ENCODE data around the gene TDP1. TPM values are rescaled to one million over a fixed set of nuclear protein-coding genes. Genes with fewer than 3 reads are reported as not detected.

Gene TDP1
- total RNA-seq, result 10 to 100 TPM; 99.3 TPM

- no peaks in the 10 kb centered on the region for H3K27me3 Mint-ChIP-seq
- peak within 1 kb of the TSS; percentile 97 for H3K27ac Mint-ChIP-seq
- intact Hi-C loops (cut with micrococcal nuclease), result loop anchor here (1.0 to 10.0 kb wide), 11 partner anchors 300 to 1401 kb away; partner anchors contain the start of genes CALM1, EML5, FOXN3 and NRDE2
- DNase-seq, result peak; percentile 98
- H3K9me3 Mint-ChIP-seq, result no peaks in the 10 kb centered on the region
- H3K36me3 Mint-ChIP-seq, result peaks cover 39% of the 10 kb centered on the region
- POLR2A ChIA-PET, result interaction anchor here (1.1 to 1.9 kb wide), 9 partner anchors 10 to 526 kb away, joined by 3 to 11 read pairs (median 4); partner anchors contain the start of genes KCNK13 and PSMC1
- H3K4me1 Mint-ChIP-seq (ENCODE audit: low read depth), result peaks cover 52% of the 10 kb centered on the region
- H3K4me3 Mint-ChIP-seq, result peak within 1 kb of the TSS; percentile 96
- CTCF ChIA-PET, result interaction anchor here (1.0 to 7.1 kb wide), 5 partner anchors 10 to 104 kb away, joined by 3 to 61 read pairs (median 10); no protein-coding TSS in a partner anchor
These were observed at the start of gene TDP1 for GRCh38 chr14:89955745-89956660. Gene TDP1 (plus strand): TSS chr14:89955927. CDS start chr14:89963115, 7,188 bp downstream.

- POLR2A ChIA-PET, result no interaction called here
- Mint-ChIP-seq H3K4me1 (ENCODE audit: low read depth) (peaks cover 21% of the 10 kb centered on the region), H3K4me3 (no peak overlapping the region), H3K36me3 (no peaks in the 10 kb centered on the region), H3K27me3 (peaks cover 4% of the 10 kb centered on the region), H3K9me3 (no peaks in the 10 kb centered on the region), H3K27ac (no peak overlapping the region)
- DNase-seq, result no peak
- intact Hi-C loops (cut with micrococcal nuclease), result no loop called here
- CTCF ChIA-PET, result interaction anchor here (0.7 to 1.5 kb wide), 2 partner anchors 9 to 225 kb away, joined by 4 to 5 read pairs; no protein-coding TSS in a partner anchor
These were observed 49.7 kb upstream of the TDP1 start for GRCh38 chr14:89906000-89906399.

DNA sequence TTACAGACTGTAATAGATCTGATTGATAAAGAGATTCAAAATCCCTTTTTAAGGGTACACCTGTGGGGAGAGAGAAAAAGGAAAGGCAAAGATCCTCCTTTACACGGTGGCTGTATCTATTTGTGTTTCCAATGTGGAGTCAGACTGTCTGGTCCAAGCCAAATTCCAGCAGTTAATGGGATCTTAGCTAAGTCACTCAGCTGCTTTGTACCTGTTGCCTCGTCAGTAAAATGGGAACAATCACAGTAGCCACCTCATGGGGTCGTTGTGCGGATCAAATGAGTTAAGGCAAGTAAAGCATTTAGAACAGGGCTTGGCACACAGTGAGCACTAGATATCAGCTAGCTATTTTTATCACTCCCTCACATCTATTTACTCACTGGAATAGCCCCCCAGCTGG, 48.1 kb upstream of the TDP1 start:
- DNase-seq, result no peak
- intact Hi-C loops (cut with micrococcal nuclease), result no loop called here
- CTCF ChIA-PET, result interaction anchor here (0.6 to 1.2 kb wide), 3 partner anchors 328 to 881 kb away, joined by 3 read pairs; no protein-coding TSS in a partner anchor
- Mint-ChIP-seq H3K27me3 (peaks cover 4% of the 10 kb centered on the region), H3K36me3 (no peaks in the 10 kb centered on the region), H3K4me1 (ENCODE audit: low read depth) (peaks cover 21% of the 10 kb centered on the region), H3K4me3 (no peak overlapping the region), H3K9me3 (no peaks in the 10 kb centered on the region), H3K27ac (no peak overlapping the region)
- POLR2A ChIA-PET, result no interaction called here

GRCh38 chr14:89908712-89909450, 46.8 kb upstream of the TDP1 start:
- ChIA-PET POLR2A (no interaction called here), CTCF (interaction anchor here (0.6 kb wide), 1 partner anchor 869 kb away, joined by 3 read pairs; no protein-coding TSS in a partner anchor)
- no peaks in the 10 kb centered on the region for H3K36me3 Mint-ChIP-seq

GRCh38 chr14:89909586-89909985, 46.1 kb upstream of the TDP1 start:
- intact Hi-C loops (cut with micrococcal nuclease), result no loop called here
- no peaks in the 10 kb centered on the region for H3K36me3 Mint-ChIP-seq
- H3K4me3 Mint-ChIP-seq, result no peak overlapping the region
- no peaks in the 10 kb centered on the region for H3K9me3 Mint-ChIP-seq
- ChIA-PET CTCF (no interaction called here), POLR2A (no interaction called here)
- H3K27ac Mint-ChIP-seq, result no peak overlapping the region
- H3K4me1 Mint-ChIP-seq (ENCODE audit: low read depth), result peaks cover 7% of the 10 kb centered on the region
- DNase-seq, result no peak
- H3K27me3 Mint-ChIP-seq, result peaks cover 4% of the 10 kb centered on the region

More at GRCh38 chr14:89908712-89909450, 46.8 kb upstream of the TDP1 start:
- peaks cover 4% of the 10 kb centered on the region for H3K27me3 Mint-ChIP-seq
- intact Hi-C loops (cut with micrococcal nuclease), result no loop called here
- no peak overlapping the region for H3K27ac Mint-ChIP-seq
- no peak overlapping the region for H3K4me3 Mint-ChIP-seq
- peaks cover 11% of the 10 kb centered on the region for H3K4me1 Mint-ChIP-seq (ENCODE audit: low read depth)
- no peaks in the 10 kb centered on the region for H3K9me3 Mint-ChIP-seq
- no peak for DNase-seq

DNA sequence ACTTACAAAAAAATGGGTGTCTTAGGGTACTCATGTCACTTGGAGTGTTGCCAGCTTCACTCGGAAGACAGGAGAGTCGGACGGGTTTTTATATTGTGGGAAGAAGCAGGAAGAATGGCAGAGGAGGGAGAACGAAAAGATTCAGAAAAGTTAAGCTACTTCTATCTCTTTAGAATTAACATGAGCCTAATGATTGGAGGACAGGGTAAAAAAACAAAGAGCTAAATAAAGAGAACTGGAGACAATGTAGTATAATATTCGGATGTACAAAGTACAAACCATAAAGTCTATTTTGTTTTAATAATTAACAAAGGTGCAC, 45.1 kb upstream of the TDP1 start:
- Mint-ChIP-seq H3K4me3 (no peak overlapping the region), H3K36me3 (no peaks in the 10 kb centered on the region), H3K27me3 (peaks cover 4% of the 10 kb centered on the region), H3K4me1 (ENCODE audit: low read depth) (peaks cover 4% of the 10 kb centered on the region), H3K9me3 (no peaks in the 10 kb centered on the region), H3K27ac (no peak overlapping the region)
- ChIA-PET CTCF (interaction anchor here (1.0 kb wide), 1 partner anchor 884 kb away, joined by 3 read pairs; no protein-coding TSS in a partner anchor), POLR2A (no interaction called here)
- DNase-seq, result no peak
- intact Hi-C loops (cut with micrococcal nuclease), result no loop called here

GRCh38 chr14:89911010-89911919, 44.5 kb upstream of the TDP1 start:
- intact Hi-C loops (cut with micrococcal nuclease), result no loop called here
- peaks cover 4% of the 10 kb centered on the region for H3K27me3 Mint-ChIP-seq
- H3K4me3 Mint-ChIP-seq, result no peak overlapping the region
- POLR2A ChIA-PET, result no interaction called here
- H3K27ac Mint-ChIP-seq, result no peak overlapping the region
- H3K9me3 Mint-ChIP-seq, result no peaks in the 10 kb centered on the region
- H3K4me1 Mint-ChIP-seq (ENCODE audit: low read depth), result peaks cover 3% of the 10 kb centered on the region
- CTCF ChIA-PET, result interaction anchor here (1.0 kb wide), 1 partner anchor 884 kb away, joined by 3 read pairs; no protein-coding TSS in a partner anchor
- no peaks in the 10 kb centered on the region for H3K36me3 Mint-ChIP-seq
- DNase-seq, result no peak

DNA sequence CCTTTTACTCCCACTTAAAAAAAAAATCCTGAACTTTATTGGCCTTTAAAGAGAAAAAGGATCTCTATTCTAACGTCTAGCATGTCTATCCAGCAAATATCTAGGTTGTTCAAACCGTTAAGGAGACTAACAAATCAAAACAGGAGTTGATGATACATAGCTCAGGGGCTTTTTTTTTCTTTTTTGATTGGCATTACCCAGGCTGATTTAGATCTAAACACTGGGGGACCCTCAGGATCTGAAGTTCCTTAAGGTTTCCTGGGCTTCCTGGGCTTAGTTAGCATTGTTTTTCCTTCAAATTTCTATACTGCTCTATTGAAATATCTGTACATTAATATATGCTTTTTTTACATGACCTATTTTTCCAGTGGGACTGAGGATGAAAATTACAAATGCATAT, 43.5 kb upstream of the TDP1 start:
- no peak overlapping the region for H3K4me3 Mint-ChIP-seq
- intact Hi-C loops (cut with micrococcal nuclease), result no loop called here
- no peaks in the 10 kb centered on the region for H3K9me3 Mint-ChIP-seq
- no peak for DNase-seq
- H3K4me1 Mint-ChIP-seq (ENCODE audit: low read depth), result peaks cover 3% of the 10 kb centered on the region
- H3K27ac Mint-ChIP-seq, result no peak overlapping the region
- ChIA-PET POLR2A (no interaction called here), CTCF (interaction anchor here (0.7 to 2.3 kb wide), 3 partner anchors 50 to 1330 kb away, joined by 3 to 11 read pairs (median 4); no protein-coding TSS in a partner anchor)
- no peaks in the 10 kb centered on the region for H3K36me3 Mint-ChIP-seq
- peaks cover 4% of the 10 kb centered on the region for H3K27me3 Mint-ChIP-seq

GRCh38 chr14:89912667-89913211, 43.0 kb upstream of the TDP1 start:
- POLR2A ChIA-PET, result no interaction called here

DNA sequence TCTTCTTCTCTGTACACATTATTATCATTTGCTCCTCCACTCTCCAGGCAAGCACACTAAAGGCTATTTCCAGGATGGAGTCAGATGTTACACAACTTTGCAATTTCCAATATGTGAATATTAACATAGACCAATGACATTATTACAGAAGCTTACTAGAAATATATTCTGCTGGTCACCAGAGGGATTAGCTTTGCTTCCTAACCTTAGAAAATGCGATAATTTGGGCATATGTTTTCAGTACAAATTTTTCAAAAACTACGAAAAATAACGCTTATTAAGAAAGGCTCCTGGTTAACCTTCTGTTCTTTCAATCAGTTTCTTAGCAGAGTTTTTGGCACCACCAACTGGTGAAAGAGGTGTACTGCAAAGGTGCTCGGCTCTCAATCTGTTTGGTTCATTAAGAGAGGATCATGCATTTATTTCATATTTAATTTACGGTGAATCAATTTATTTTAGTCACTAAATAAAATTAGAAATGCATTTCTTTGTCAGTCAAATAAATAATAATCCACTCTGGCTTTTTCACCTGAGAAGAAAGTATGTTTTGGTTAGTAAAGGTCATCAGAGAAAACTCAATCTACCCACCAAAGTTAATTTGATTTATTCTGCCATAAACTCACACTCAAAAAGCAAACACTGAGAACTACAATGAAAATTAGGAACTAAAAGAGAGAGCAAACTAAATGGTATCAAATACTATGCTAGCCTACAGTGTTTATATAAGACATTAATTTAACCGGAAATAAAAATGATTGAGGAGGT, 40.4 kb upstream of the TDP1 start:
- CTCF ChIA-PET, result interaction anchor here (0.7 to 2.6 kb wide), 12 partner anchors 9 to 888 kb away, joined by 3 to 18 read pairs (median 4); no protein-coding TSS in a partner anchor
- Mint-ChIP-seq H3K27ac (no peak overlapping the region), H3K27me3 (peaks cover 2% of the 10 kb centered on the region), H3K4me3 (no peak overlapping the region), H3K36me3 (no peaks in the 10 kb centered on the region), H3K9me3 (no peaks in the 10 kb centered on the region), H3K4me1 (ENCODE audit: low read depth) (peaks cover 3% of the 10 kb centered on the region)
- peak; percentile 69 for DNase-seq
- POLR2A ChIA-PET, result no interaction called here
- intact Hi-C loops (cut with micrococcal nuclease), result loop anchor here (1.0 to 5.0 kb wide), 5 partner anchors 143 to 888 kb away; partner anchors contain the start of gene FOXN3

More at GRCh38 chr14:89912667-89913211, 43.0 kb upstream of the TDP1 start:
- Mint-ChIP-seq H3K4me1 (ENCODE audit: low read depth) (peaks cover 3% of the 10 kb centered on the region), H3K4me3 (no peak overlapping the region), H3K9me3 (no peaks in the 10 kb centered on the region), H3K36me3 (no peaks in the 10 kb centered on the region), H3K27me3 (peaks cover 4% of the 10 kb centered on the region), H3K27ac (no peak overlapping the region)
- no peak for DNase-seq
- CTCF ChIA-PET, result interaction anchor here (0.6 to 2.6 kb wide), 7 partner anchors 10 to 1330 kb away, joined by 3 to 18 read pairs (median 4); no protein-coding TSS in a partner anchor
- intact Hi-C loops (cut with micrococcal nuclease), result no loop called here
